Left lung (tissue), 10 donors: Measurements from ENCODE around the gene ICA1. TPM values are rescaled to one million over a fixed set of nuclear protein-coding genes. Genes with fewer than 3 reads are reported as not detected.

Experiments
- ATAC-seq: fragments of 200-7000 bp; cut with Tn5 transposase; one replicate; pipeline ENCODE4 v1.9.1; 2020; ENCODE audit warnings: moderate library complexity
- DNase-seq, 4 donors: peaks; one replicate each; pipeline ENCODE4 v3.0.0-alpha.2; 2013 to 2020
- H3K27ac ChIP-seq, 2 donors: fragments of 200-600 bp; sonication (generic) in 1 of 2; one replicate each; pipeline versions ENCODE4 v1.5.0 to v1.8.0; 2020 to 2021
- H3K27me3 ChIP-seq, 2 donors: fragments of 200-600 bp; sonication (generic) in 1 of 2; one replicate each; pipeline versions ENCODE4 v1.5.0 to v1.8.0; 2020 to 2021
- H3K36me3 ChIP-seq, 2 donors: fragments of 200-600 bp; sonication (generic) in 1 of 2; one replicate each; pipeline versions ENCODE4 v1.5.0 to v1.8.0; 2020 to 2021
- H3K4me1 ChIP-seq, 2 donors: fragments of 200-600 bp; one replicate each; pipeline ENCODE4 v1.8.0; 2021
- H3K4me3 ChIP-seq, 2 donors: fragments of 200-600 bp; sonication (generic) in 1 of 2; one replicate each; pipeline versions ENCODE4 v1.5.0 to v1.8.0; 2020 to 2021; ENCODE audit warnings: mild to moderate bottlenecking in 1 of 2
- H3K9me3 ChIP-seq, 2 donors: fragments of 200-600 bp; sonication (generic) in 1 of 2; one replicate each; pipeline versions ENCODE4 v1.5.0 to v1.8.0; 2020 to 2021
- intact Hi-C, 2 donors: fragments of 100-400 bp; cut with DNase I; formaldehyde crosslinking; loops; one replicate each; pipeline versions ENCODE4 v1.11.2 to v1.14.2; 2022
- polyA plus RNA-seq, 6 donors: library from polyadenylated mRNA; unstranded; fragments of 120-200 nt; gene quantifications; one replicate each; pipeline ENCODE4 v1.2.1, GENCODE V29; 2013; ENCODE audit not compliant: insufficient read length in 6 of 6
- total RNA-seq, 2 donors: library from RNA; stranded (reverse); fragmentation: NEBNext Ultra II Directional; extraction: Animal tissue kit (Norgen Biotek cat#: 25700); gene quantifications; one replicate each; pipeline ENCODE4 v1.2.1, GENCODE V29; 2021
- TF ChIP-seq, protein P1 (sequence below), 2 donors: fragments of 200-600 bp; sonication (generic) in 1 of 2; IDR thresholded peaks; one replicate each; pipeline versions ENCODE4 v1.5.0 to v1.8.0; 2021; ENCODE audit warnings: antibody characterized with exemption in 2 of 2
- donor health status: DM: no; HTN: yes; CAD: no.
- donor health status: DM: no; HTN: no; CAD: no.

ICA1 gene
- total and polyA plus RNA-seq, 8 donors = 22.4 to 53.3 (median 40.5) TPM

DNA sequence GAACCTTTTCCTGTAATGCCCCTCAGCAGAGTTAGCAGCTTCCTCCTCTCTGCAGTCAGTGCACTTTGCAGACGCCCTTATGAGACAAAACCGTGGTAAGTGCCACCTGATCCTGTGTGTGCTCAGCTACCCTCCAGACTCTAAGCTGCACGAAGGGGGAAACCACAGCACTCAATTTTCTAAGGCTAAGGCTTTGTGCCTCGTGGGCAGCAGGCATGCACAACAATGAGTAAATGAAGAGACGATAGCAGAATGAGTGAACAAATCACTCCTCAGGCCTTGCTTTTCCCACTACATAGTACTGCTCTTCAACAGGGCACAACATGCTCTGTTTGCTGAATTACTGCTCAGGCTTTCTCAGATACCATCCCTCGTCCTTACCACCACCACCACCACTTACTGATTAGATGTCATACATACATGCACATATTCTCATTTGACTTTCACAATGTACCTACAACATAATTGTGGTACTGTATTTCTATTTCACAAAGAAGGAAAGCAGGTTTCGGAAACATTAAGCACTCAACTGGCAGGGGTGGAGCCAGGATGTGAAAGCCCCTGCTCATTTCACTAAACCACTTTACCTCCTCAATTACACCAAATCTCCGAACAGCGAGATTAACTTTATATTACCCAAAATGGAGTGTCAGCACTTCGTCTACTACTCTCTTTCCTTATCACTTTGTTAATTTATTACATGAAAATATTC, 85.4 kb downstream of the ICA1 start:
- Histone ChIP-seq H3K27ac (peak overlapping the region; percentile 21 to 77), H3K4me1 (peaks cover 3 to 53% of the 10 kb centered on the region in 2 donors), H3K27me3 (no peaks in the 10 kb centered on the region), H3K9me3 (no peaks in the 10 kb centered on the region), H3K4me3 (no peak overlapping the region), H3K36me3 (no peaks in the 10 kb centered on the region)
- peak; percentile 66 for ATAC-seq
- intact Hi-C loops = no loop called here
- TF ChIP-seq, protein P1, sequence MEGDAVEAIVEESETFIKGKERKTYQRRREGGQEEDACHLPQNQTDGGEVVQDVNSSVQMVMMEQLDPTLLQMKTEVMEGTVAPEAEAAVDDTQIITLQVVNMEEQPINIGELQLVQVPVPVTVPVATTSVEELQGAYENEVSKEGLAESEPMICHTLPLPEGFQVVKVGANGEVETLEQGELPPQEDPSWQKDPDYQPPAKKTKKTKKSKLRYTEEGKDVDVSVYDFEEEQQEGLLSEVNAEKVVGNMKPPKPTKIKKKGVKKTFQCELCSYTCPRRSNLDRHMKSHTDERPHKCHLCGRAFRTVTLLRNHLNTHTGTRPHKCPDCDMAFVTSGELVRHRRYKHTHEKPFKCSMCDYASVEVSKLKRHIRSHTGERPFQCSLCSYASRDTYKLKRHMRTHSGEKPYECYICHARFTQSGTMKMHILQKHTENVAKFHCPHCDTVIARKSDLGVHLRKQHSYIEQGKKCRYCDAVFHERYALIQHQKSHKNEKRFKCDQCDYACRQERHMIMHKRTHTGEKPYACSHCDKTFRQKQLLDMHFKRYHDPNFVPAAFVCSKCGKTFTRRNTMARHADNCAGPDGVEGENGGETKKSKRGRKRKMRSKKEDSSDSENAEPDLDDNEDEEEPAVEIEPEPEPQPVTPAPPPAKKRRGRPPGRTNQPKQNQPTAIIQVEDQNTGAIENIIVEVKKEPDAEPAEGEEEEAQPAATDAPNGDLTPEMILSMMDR (IDR thresholded peaks at IDR 0.05) = no peak
- DNase-seq = peak in 1 of 4 donors; percentile 35

DNA sequence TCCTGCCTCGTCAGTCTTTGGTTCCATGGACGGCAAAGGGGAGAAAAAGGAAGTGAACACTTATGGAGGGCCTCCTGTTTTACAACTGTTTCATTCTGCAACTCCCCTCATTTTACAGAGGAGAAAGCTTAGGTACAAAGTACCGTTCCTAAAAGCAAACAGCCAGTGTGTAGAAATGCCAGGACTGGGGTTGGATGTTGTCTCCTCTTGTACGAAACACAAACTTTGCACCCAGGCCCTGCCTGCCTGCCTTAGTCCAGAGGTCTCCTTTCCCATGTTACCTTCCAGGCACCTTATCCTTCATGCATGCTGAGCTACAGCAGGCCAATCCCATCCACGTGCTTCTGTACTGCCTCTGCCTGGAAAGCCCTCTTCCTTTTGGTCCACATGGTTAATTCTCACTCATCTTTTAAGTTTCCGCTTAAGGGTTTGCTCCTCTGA, 86.0 kb downstream of the ICA1 start:
- H3K36me3 ChIP-seq = no peaks in the 10 kb centered on the region
- peaks cover 3 to 53% of the 10 kb centered on the region in 2 donors for H3K4me1 ChIP-seq
- no peak overlapping the region for H3K4me3 ChIP-seq
- H3K9me3 ChIP-seq = no peaks in the 10 kb centered on the region
- no peak for DNase-seq
- intact Hi-C loops = no loop called here
- H3K27me3 ChIP-seq = no peaks in the 10 kb centered on the region
- peak overlapping the region in 1 of 2 donors; percentile 77 for H3K27ac ChIP-seq
- ATAC-seq = no peak
- TF ChIP-seq, protein P1 (IDR thresholded peaks at IDR 0.05) = no peak

DNA sequence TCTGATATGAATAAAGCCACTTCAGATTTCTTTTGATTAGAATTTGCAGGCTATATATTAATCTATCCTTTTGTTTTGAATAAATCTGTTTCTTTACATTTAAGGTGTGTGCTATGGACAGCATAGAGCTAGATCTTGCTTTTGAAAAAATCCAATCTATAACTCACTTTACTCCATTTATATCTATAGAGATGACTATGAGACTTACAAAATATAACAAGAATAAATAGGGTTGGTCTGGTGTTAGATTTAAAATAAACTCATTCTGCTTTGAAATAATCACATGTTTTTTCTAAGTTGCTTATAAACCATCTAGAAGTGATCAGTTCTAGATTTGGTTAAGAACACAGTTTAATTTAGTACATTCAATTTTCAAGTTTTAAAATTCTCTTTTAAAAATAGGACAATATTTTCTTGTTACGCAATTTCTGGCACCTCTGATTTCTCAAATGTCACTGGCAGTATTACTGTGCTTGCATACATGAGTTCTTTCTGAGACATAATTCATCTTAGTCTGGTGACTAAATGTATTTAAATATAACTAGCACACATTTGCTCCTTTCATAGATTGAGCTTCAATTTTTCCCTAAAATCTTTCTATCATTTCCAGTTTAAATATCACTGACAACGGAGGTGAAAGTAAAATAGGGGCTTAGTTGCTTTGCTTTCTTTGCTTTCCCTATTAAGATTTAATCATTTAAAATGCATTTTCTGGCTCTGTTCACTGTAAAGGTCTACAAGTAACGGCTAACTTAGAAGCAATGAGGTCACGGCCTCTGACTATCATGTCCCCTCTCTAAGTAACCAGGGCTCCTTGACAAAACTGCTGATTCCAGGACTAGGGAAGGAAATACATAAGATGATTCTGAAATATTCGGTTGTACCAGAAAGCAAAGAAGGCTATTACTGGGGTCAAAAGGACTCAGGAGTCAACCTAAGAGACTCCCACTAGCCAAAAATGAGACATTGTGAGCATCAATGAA, 89.3 kb downstream of the ICA1 start:
- ATAC-seq = no peak
- intact Hi-C loops = no loop called here
- no peaks in the 10 kb centered on the region for H3K9me3 ChIP-seq

DNA sequence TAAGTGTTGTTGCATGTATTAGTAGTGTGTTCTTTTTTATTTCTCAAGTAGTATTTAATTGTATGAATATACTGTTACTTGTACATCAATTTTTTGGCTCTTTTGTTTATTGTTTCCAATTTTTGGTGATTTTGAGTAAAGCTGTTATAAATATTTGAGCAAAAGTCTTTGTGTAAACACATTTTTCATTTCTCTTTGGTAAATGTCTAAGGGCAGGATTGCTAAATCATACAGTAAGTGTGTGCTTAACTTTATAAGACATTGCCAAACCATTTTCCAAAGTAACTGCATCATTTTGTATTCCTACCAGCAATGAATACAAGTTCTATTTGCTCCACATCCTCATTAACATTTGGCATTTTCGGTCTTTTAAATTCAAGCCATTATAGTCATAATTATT, 92.8 kb downstream of the ICA1 start:
- no peaks in the 10 kb centered on the region for H3K36me3 ChIP-seq
- intact Hi-C loops = no loop called here
- ATAC-seq (no peak), DNase-seq (no peak)
- no peak overlapping the region for H3K27ac ChIP-seq
- no peaks in the 10 kb centered on the region for H3K4me1 ChIP-seq
- no peak overlapping the region for H3K4me3 ChIP-seq
- H3K27me3 ChIP-seq = no peaks in the 10 kb centered on the region
- no peaks in the 10 kb centered on the region for H3K9me3 ChIP-seq
- TF ChIP-seq, protein P1 (IDR thresholded peaks at IDR 0.05) = no peak

More for the DNA sequence above, 89.3 kb downstream of the ICA1 start:
- Histone ChIP-seq H3K27me3 (no peaks in the 10 kb centered on the region), H3K4me3 (no peak overlapping the region), H3K36me3 (no peaks in the 10 kb centered on the region), H3K4me1 (peaks cover 0 to 33% of the 10 kb centered on the region in 2 donors), H3K27ac (no peak overlapping the region)
- TF ChIP-seq, protein P1 (IDR thresholded peaks at IDR 0.05) = no peak
- DNase-seq = no peak

DNA sequence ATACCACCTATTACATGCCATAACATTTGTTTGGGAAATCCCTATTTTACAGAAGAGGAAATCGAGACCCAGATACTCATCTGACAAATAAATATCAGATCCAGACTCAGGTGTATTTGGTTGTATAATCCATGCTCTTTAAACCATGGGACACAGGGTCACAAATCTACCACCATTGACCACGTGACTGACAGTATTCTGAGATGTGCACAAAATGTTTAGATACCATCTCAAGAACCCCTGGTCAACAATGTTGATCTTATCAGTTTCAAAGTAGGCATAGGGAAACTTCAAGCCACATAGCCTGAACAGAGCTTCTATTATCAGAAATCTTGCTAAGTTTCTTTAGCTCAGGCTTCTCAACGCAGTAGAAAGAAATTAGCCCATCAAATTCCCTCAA, 93.6 kb downstream of the ICA1 start:
- Histone ChIP-seq H3K27me3 (no peaks in the 10 kb centered on the region), H3K4me1 (no peaks in the 10 kb centered on the region), H3K27ac (no peak overlapping the region), H3K4me3 (no peak overlapping the region), H3K9me3 (no peaks in the 10 kb centered on the region), H3K36me3 (no peaks in the 10 kb centered on the region)
- intact Hi-C loops = no loop called here
- DNase-seq (no peak), ATAC-seq (no peak)
- TF ChIP-seq, protein P1 (IDR thresholded peaks at IDR 0.05) = no peak
